ENCODE data around the gene SETD1A. TPM values are rescaled to one million over a fixed set of nuclear protein-coding genes. Genes with fewer than 3 reads are reported as not detected.
"Not testable (repeated sequence)": the region's sequence is repeated elsewhere in the genome, so short reads cannot be mapped to it uniquely, and the experiment has no call there.

SETD1A gene
- total RNA-seq, 1 donor = 16.1 TPM

DNA sequence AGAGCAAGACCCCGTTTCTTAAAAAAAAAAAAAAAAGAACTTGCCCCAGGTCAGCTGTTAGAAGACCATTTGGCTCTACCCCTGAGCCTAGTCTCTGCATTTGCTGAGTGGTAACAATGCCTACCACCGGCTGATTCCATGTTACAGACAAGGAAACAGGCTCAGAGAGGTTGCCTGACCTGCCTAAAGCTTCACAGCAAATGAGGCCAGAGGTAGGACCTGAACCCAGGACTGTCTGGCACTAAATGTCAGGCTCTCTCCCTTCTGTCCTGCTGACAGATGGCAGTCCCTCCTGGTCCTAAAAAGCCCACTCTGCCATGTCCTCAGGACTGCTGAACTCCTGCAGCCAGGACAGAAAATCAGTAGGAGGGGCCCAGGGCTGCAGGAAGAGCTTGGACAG lies 47.1 kb downstream of the SETD1A start:
- no peaks in the 10 kb centered on the region for H3K9me3 ChIP-seq (ENCODE audit: low read depth, low read length)
- no peaks in the 10 kb centered on the region for H3K4me1 ChIP-seq (ENCODE audit: insufficient read depth, low read length)
- H3K27me3 ChIP-seq (ENCODE audit: insufficient read depth, low read length) = peaks cover under 1% of the 10 kb centered on the region
- H3K4me3 ChIP-seq (ENCODE audit: low read length) = no peak overlapping the region

DNA sequence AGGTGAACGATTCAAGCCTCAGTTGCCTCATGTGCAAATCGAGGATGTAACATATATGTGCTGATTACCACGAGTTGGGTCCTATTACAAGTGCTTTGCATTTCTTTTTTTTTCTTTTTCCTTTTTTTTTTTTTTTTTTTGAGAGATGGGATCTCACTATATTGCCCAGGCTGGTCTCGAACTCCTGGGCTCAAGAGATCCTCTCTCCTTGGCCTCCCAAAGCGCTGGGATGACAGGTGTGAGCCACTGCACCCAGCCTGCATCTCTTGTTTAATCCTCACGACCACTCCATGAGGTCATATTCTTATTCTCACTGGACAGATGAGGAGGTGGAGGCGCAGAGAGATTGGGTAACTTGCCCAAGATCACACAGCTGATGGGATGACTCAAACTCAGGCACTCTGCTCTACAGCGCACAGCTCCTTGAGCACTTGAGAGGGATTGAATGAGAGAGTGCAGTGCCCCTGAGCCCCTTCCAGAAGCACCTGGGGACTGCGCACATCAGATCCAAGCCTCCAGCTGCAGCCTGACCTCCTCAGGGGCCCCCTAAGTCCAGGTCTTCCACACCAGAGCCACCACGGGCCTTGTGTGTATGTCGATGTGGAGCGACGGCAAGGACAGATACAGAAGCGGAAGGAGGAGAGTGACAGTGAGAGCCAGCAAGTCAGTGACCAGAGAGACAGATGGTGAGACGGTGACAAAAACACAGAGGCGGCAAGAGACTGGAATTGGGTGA lies 48.0 kb downstream of the SETD1A start:
- Histone ChIP-seq H3K4me3 (ENCODE audit: low read length) (no peak overlapping the region), H3K9me3 (ENCODE audit: low read depth, low read length) (no peaks in the 10 kb centered on the region), H3K4me1 (ENCODE audit: insufficient read depth, low read length) (no peaks in the 10 kb centered on the region), H3K27me3 (ENCODE audit: insufficient read depth, low read length) (peaks cover 3% of the 10 kb centered on the region)

DNA sequence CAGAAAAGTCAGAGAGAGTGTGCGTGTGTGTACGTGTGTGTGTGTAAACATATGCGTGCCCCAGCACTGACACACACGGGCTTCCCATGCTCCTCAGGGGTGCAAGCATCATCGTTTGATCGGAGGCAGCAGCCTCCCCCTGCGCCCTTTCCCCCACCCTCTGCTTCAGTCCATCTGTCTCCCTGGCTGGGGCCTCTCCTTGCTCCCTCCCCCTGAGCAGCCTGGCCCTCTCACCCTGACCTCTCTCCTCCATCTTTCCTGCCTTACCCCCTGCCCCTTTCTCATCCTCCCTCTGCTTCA lies 48.5 kb downstream of the SETD1A start:
- Histone ChIP-seq H3K4me1 (ENCODE audit: insufficient read depth, low read length) (peaks cover 3% of the 10 kb centered on the region), H3K9me3 (ENCODE audit: low read depth, low read length) (no peaks in the 10 kb centered on the region), H3K27me3 (ENCODE audit: insufficient read depth, low read length) (peaks cover 6% of the 10 kb centered on the region), H3K4me3 (ENCODE audit: low read length) (no peak overlapping the region)

DNA sequence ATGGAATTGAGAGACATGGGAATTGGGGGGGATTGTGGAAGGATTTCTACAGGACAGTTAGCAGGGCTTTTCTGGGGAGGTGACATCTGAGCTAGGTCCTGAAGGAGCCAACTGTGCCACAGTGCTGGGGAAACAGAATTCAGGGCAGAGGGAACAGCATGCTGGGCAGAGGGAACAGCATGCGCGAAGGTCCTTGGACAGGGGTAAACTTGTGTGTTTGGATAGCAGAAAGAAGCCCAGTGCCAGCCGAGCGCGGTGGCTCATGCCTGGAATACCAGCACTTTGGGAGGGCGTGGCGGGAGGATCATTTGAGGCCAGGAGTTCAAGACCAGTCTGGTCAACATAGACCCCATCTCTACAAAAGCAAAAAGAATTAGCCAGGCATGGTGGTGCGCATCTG lies 49.0 kb downstream of the SETD1A start:
- Histone ChIP-seq H3K4me1 (ENCODE audit: insufficient read depth, low read length) (peaks cover 4% of the 10 kb centered on the region), H3K9me3 (ENCODE audit: low read depth, low read length) (no peaks in the 10 kb centered on the region), H3K4me3 (ENCODE audit: low read length) (no peak overlapping the region), H3K27me3 (ENCODE audit: insufficient read depth, low read length) (peaks cover 12% of the 10 kb centered on the region)

DNA sequence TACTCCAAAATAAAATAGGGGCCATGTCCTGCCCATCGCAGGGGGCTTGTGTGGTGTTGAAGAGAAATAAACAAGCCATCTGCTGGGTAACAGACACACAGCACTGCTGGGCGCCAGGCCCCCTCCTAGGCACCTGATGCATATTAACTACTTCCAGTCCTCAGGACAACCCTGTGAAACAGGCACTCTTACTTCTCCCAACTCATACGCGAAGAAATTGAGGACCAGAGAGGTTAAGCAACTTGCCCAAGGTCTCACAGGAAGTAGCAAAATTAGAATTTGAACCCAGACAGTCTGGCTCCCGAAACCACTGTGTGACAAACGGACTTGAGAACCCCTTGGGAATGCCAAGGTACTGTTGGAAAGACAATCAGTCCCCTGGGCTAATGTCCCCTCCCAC lies 50.1 kb downstream of the SETD1A start:
- H3K9me3 ChIP-seq (ENCODE audit: low read depth, low read length) = no peaks in the 10 kb centered on the region
- peaks cover 13% of the 10 kb centered on the region for H3K27me3 ChIP-seq (ENCODE audit: insufficient read depth, low read length)
- no peak overlapping the region for H3K4me3 ChIP-seq (ENCODE audit: low read length)
- peaks cover 4% of the 10 kb centered on the region for H3K4me1 ChIP-seq (ENCODE audit: insufficient read depth, low read length)

DNA sequence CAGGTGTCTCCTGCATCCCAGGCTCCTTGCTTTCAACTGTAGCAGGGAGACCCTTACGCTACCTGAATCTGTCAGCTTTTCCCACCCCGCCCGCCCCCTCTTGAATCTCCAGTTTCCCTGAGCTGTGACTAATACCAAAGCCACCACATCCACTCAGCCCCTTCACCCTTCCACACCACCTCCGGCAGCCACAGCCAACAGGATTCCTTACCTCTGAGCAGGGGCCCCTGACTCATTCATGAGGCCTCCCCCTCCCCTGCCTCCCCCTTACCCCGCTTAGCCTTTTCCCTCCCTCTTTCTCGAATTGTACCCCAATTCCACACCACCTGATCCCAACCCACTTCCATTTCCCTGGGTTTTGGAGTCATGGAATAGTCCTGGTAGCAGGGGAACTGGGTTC lies 50.6 kb downstream of the SETD1A start:
- H3K9me3 ChIP-seq (ENCODE audit: low read depth, low read length) = no peaks in the 10 kb centered on the region
- H3K4me1 ChIP-seq (ENCODE audit: insufficient read depth, low read length) = peaks cover 4% of the 10 kb centered on the region
- peaks cover 13% of the 10 kb centered on the region for H3K27me3 ChIP-seq (ENCODE audit: insufficient read depth, low read length)
- no peak overlapping the region for H3K4me3 ChIP-seq (ENCODE audit: low read length)

DNA sequence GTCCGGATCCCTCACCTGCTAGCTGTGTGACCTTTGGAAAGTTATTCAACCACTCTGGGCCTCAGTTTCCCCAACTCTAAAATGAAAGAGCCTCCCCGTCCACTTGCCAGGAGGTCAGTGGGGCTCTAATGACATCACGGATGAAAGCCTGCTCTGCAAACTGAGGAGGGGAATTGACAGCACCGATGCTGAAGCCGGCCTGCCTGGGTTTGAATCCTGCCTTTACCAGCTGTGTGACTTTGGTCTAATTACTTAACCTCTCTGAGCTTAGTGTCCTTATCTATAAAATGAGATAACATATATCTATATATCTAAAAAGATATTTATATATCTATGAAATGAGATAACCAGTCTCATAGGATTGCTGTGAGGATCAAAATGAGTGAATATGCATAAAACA lies 51.0 kb downstream of the SETD1A start:
- Histone ChIP-seq H3K4me1 (ENCODE audit: insufficient read depth, low read length) (peaks cover 4% of the 10 kb centered on the region), H3K9me3 (ENCODE audit: low read depth, low read length) (no peaks in the 10 kb centered on the region), H3K4me3 (ENCODE audit: low read length) (no peak overlapping the region), H3K27me3 (ENCODE audit: insufficient read depth, low read length) (peaks cover 13% of the 10 kb centered on the region)

DNA sequence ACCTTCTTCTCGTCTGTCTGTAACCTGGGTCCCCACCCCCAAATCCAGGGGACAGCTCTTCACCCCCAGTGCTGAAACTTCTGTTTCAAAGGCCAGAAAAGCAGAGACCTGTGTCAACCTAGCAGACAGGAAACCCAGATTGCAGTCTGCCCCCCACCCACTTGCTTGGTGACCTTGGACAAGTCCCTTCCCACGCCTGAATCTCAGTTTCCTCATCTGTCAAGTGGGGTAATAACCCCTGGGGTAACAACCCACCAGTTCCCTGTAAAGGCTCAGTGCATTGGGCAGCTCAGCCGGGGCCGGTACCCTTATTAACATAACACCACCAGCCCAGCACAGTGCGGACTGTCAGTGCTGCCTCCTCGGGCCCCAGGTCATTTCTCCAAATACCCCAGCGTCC lies 51.6 kb downstream of the SETD1A start:
- Histone ChIP-seq H3K4me1 (ENCODE audit: insufficient read depth, low read length) (peaks cover 4% of the 10 kb centered on the region), H3K27me3 (ENCODE audit: insufficient read depth, low read length) (peaks cover 13% of the 10 kb centered on the region), H3K9me3 (ENCODE audit: low read depth, low read length) (no peaks in the 10 kb centered on the region), H3K4me3 (ENCODE audit: low read length) (no peak overlapping the region)

DNA sequence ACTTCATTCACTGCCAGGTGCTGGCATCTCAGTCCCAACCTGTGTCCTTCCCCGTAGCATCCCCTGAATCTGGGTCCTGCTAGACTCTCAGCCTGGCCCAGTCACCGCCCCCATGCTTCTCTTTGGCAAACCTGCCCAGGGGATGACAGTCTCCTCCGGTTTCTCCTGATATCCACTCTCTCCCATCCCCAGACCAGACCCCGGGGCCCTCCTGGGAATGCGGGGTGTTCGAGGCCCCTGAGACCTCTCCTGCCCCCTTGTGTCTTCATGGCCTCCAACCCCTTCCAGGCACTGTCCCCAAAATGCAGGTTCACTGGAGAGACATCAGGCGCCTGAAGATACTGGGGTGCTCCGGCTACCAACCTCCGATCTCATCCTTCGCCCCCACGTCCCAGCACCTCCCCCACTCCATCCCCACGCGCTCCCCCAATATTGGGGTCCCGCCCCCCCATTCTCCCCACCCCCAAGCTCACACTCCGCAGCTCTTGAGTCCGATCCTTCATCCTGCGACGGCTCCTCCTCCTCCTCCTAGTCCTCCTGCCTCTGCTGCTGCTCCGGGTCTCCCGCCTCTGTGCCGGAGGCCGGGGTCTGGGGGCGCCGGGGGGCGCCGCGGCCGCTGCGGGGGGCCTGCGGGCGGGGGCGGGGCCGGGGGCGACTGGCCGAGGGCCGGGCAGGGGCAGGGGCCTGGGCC lies 52.5 kb downstream of the SETD1A start:
- no peak overlapping the region for H3K4me3 ChIP-seq (ENCODE audit: low read length)
- H3K27me3 ChIP-seq (ENCODE audit: insufficient read depth, low read length) = peaks cover 13% of the 10 kb centered on the region
- peaks cover 4% of the 10 kb centered on the region for H3K4me1 ChIP-seq (ENCODE audit: insufficient read depth, low read length)
- H3K9me3 ChIP-seq (ENCODE audit: low read depth, low read length) = no peaks in the 10 kb centered on the region

DNA sequence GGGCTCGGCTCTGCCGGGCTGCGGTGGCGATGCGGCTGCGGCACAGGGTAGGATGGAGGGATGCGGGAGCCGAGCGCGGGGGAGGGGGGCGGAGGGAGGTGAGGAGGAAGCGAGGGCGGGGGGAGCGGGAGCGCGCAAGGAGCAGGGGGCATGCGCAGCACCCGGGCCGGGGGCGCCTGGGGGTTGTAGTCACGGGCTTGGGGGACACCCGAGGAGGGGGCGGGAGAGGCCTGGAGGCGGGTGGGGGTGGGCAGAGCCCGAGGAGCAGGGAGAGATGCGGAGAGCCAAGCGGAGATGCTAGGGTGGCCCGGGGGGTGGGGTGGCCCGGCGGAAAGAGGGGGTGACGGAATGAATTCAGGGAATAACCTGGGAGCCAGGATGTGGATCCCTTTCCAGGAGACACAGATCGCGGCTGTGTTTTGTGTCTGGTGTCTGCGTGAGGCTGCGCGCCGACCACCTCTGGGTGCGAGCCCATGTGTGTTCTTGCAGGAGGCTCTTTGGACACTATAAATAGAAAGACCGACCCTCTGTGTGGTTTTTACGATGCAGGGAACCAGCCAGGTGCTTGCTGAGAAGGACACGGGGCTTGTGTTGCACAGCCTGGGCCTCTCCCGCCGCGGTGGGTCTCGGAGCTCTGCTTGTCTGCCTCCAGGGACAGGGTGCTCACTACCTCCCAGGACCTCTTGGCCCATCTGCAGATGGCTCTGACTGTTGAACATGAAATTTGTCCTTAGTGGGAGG lies 53.2 kb downstream of the SETD1A start, which contains the start of gene STX1B:
Gene STX1B, minus strand, starts transcription at position 54 of the 741 bp plus-strand sequence. CDS start 242 bp downstream, outside the sequence.
- Histone ChIP-seq H3K4me3 (ENCODE audit: low read length) (no peak within 1 kb of the TSS), H3K9me3 (ENCODE audit: low read depth, low read length) (no peaks in the 10 kb centered on the region)

DNA sequence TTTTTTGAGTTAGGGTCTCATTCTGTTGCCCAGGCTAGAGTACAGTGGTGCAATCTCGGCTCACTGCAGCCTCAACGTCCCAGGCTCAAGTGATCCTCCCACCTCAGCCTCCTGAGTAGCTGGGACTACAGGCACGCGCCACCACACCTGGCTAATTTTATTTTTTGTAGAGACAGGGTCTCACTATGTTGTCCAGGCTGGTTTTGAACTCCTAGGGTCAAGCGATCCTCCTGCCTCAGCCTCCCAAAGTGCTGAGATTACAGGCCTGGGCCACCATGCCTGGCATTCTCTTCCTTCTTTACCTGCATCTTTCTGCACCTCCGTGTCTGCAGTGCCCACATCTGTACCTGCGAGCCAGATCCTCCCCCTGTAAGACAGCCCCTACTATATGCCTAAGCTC lies 54.3 kb downstream of the SETD1A start:
- H3K4me3 ChIP-seq (ENCODE audit: low read length); H3K9me3 ChIP-seq (ENCODE audit: low read depth, low read length): not testable (repeated sequence)
- peaks cover 13% of the 10 kb centered on the region for H3K27me3 ChIP-seq (ENCODE audit: insufficient read depth, low read length)

More for the DNA sequence above, 53.2 kb downstream of the SETD1A start, which contains the start of gene STX1B:
- Histone ChIP-seq H3K27me3 (ENCODE audit: insufficient read depth, low read length) (peaks cover 13% of the 10 kb centered on the region), H3K4me1 (ENCODE audit: insufficient read depth, low read length) (peaks cover 4% of the 10 kb centered on the region)

DNA sequence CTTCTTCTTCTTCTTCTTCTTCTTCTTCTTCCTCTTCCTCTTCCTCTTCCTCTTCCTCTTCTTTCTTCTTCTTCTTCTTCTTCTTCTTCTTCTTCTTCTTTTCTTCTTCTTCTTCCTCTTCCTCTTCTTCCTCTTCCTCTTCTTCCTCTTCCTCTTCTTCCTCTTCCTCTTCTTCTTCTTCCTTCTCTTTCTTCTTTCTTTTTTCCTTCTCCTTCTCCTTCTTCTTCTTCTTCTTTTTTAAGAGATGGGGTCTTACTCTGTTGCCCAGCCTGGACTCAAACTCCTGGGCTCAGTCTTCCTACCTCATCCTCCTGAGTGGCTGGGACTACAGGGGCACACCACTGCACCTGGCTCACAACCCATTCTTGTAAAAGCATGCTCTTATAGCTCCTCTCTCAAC lies 55.7 kb downstream of the SETD1A start:
- H3K9me3 ChIP-seq (ENCODE audit: low read depth, low read length); H3K4me3 ChIP-seq (ENCODE audit: low read length); H3K4me1 ChIP-seq (ENCODE audit: insufficient read depth, low read length): not testable (repeated sequence)
- H3K27me3 ChIP-seq (ENCODE audit: insufficient read depth, low read length) = peaks cover 13% of the 10 kb centered on the region

More for the DNA sequence above, 54.3 kb downstream of the SETD1A start:
- not testable (repeated sequence) for H3K4me1 ChIP-seq (ENCODE audit: insufficient read depth, low read length)

DNA sequence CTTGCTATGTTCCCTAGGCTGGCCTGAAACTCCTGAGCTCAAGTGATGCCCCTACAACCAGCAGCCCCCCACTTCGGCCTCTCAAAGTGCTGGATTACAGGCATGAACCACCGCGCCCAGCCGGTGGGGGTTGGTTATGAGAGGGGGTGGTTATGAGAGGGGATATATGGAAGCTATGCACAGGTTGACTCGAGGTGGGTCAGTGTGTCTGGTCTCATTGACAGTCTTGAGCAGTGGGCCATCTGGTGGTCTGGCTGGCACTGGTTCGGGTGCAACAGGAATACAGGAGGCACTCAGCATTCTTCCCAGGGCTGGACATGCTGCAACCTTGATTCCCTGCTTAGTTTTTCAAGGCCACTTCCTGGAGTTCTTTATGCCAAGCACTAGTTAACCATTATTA lies 58.5 kb downstream of the SETD1A start:
- Histone ChIP-seq H3K27me3 (ENCODE audit: insufficient read depth, low read length) (peaks cover 7% of the 10 kb centered on the region), H3K9me3 (ENCODE audit: low read depth, low read length) (no peaks in the 10 kb centered on the region), H3K4me3 (ENCODE audit: low read length) (no peak overlapping the region), H3K4me1 (ENCODE audit: insufficient read depth, low read length) (peaks cover 1% of the 10 kb centered on the region)

DNA sequence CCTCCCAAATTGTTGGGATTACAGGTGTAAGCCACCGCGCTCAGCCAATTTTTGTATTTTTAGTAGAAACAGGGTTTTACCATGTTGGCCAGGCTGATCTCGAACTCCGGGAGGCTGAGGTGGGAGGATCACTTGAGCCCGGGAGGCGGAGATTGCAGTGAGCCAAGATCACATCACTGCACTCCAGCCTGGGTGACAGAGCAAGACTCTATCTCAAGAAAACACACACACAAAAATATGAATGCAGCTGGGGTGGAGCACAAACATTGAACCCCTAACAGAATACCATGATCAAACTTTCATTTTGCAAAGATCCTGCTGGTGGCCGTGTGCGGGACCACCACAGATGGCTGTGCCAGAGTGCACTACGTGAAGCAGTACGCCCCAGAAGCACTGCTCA lies 60.2 kb downstream of the SETD1A start:
- not testable (repeated sequence) for H3K4me1 ChIP-seq (ENCODE audit: insufficient read depth, low read length); H3K27me3 ChIP-seq (ENCODE audit: insufficient read depth, low read length); H3K4me3 ChIP-seq (ENCODE audit: low read length); H3K9me3 ChIP-seq (ENCODE audit: low read depth, low read length)

DNA sequence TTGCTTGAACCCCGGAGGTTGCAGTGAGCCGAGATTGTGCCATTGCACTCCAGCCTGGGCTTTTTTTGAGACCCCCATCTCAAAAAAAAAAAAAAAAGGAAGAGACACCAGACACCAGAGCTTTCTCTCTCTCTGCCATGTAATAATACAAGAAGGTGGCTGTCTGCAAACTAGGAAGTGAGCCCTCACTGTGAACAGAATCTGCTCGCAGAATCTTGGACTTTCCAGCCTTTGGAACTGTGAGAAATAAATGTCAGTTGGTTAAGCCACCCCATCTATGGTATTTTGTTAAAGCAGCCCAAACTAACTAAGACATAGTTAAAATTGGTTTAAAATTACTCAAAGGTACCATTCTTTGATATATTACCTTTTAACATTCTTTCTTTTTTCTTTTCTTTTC lies 63.0 kb downstream of the SETD1A start:
- Histone ChIP-seq H3K27me3 (ENCODE audit: insufficient read depth, low read length) (no peaks in the 10 kb centered on the region), H3K9me3 (ENCODE audit: low read depth, low read length) (no peaks in the 10 kb centered on the region), H3K4me1 (ENCODE audit: insufficient read depth, low read length) (no peaks in the 10 kb centered on the region), H3K4me3 (ENCODE audit: low read length) (no peak overlapping the region)
